Keratinocyte (primary cell): Measurements from ENCODE around the gene VAV2. TPM values are rescaled to one million over a fixed set of nuclear protein-coding genes. Genes with fewer than 3 reads are reported as not detected.

Experiments used
- DNase-seq: peaks from one replicate; pipeline ENCODE4 v3.0.0-alpha.2; 2011; ENCODE audit warnings: low read depth, missing footprints, low spot score
- FAIRE-seq: peaks from 2 replicates; lab custom pipeline; 2011; peaks lifted over from hg19 to GRCh38; lab: Jason Lieb, UNC
- H2AFZ ChIP-seq: 2 replicates; pipeline ENCODE4 v1.6.0; 2012; ENCODE audit warnings: low read length, control low read depth, inconsistent platforms; ENCODE audit not compliant: control insufficient read depth
- H3K27ac ChIP-seq: 2 replicates; pipeline ENCODE4 v1.5.1; 2011; ENCODE audit warnings: low read length; ENCODE audit not compliant: control insufficient read depth, insufficient read depth
- H3K27me3 ChIP-seq: 3 replicates; pipeline ENCODE4 v1.6.0; 2011; ENCODE audit warnings: low read length; ENCODE audit not compliant: control insufficient read depth, insufficient read depth; ENCODE audit errors: extremely low read depth
- H3K36me3 ChIP-seq, 2 experiments: 2 replicates in 1 of 2; 3 replicates in 1 of 2; pipeline ENCODE4 v1.5.1; 2011; ENCODE audit warnings: low read length in 2 of 2, mild to moderate bottlenecking in 1 of 2; ENCODE audit not compliant: control insufficient read depth in 2 of 2, insufficient read depth in 2 of 2; ENCODE audit errors: extremely low read depth in 1 of 2
- H3K4me1 ChIP-seq: 3 replicates; pipeline ENCODE4 v1.5.1; 2011; ENCODE audit warnings: low read length; ENCODE audit not compliant: control insufficient read depth, insufficient read depth; ENCODE audit errors: extremely low read depth
- H3K4me2 ChIP-seq: 3 replicates; pipeline ENCODE4 v1.6.0; 2011; ENCODE audit warnings: low read depth, low read length; ENCODE audit not compliant: control insufficient read depth, insufficient read depth; ENCODE audit errors: extremely low read depth
- H3K4me3 ChIP-seq, 3 experiments: fragments of 200-600 bp in 1 of 3; sonication (generic) in 1 of 3; 2 replicates in 2 of 3; 3 replicates in 1 of 3; pipeline ENCODE4 v1.5.1; 2011 to 2016; ENCODE audit warnings: low read length in 3 of 3, mild to moderate bottlenecking in 3 of 3, control low read depth in 2 of 3, inconsistent platforms in 1 of 3, low read depth in 1 of 3, mixed read lengths in 1 of 3, mixed run types in 1 of 3, moderate library complexity in 1 of 3; ENCODE audit not compliant: control insufficient read depth in 2 of 3, insufficient read depth in 2 of 3; ENCODE audit errors: extremely low read depth in 1 of 3
- H3K79me2 ChIP-seq: 2 replicates; pipeline ENCODE4 v1.6.0; 2012; ENCODE audit warnings: low read length; ENCODE audit not compliant: control insufficient read depth, insufficient read depth
- H3K9ac ChIP-seq: 3 replicates; pipeline ENCODE4 v1.6.0; 2011; ENCODE audit warnings: low read length; ENCODE audit not compliant: control insufficient read depth, insufficient read depth; ENCODE audit errors: extremely low read depth
- H3K9me1 ChIP-seq: 3 replicates; pipeline ENCODE4 v1.6.0; 2011; ENCODE audit warnings: low read length; ENCODE audit not compliant: control insufficient read depth, insufficient read depth; ENCODE audit errors: extremely low read depth
- H3K9me3 ChIP-seq: 2 replicates; pipeline ENCODE4 v1.5.1; 2012; ENCODE audit warnings: low read depth, low read length; ENCODE audit not compliant: control insufficient read depth
- H4K20me1 ChIP-seq: 3 replicates; pipeline ENCODE4 v1.6.0; 2011; ENCODE audit warnings: low read length; ENCODE audit not compliant: control insufficient read depth, insufficient read depth; ENCODE audit errors: extremely low read depth
- CTCF ChIP-seq, 3 experiments: IDR thresholded peaks in 1 of 3; conservative IDR thresholded peaks in 1 of 3; optimal IDR thresholded peaks in 1 of 3; 2 replicates in 2 of 3; 3 replicates in 1 of 3; pipeline versions ENCODE3 to v1.5.1; 2011; ENCODE audit warnings: low read length in 3 of 3, mild to moderate bottlenecking in 3 of 3, moderate library complexity in 2 of 3, control low read depth in 1 of 3, inconsistent platforms in 1 of 3; ENCODE audit not compliant: insufficient read depth in 2 of 3; ENCODE audit errors: extremely low read depth in 1 of 3
- EZH2 ChIP-seq: IDR thresholded peaks from one replicate; pipeline ENCODE4 v1.6.1; 2012; ENCODE audit warnings: inconsistent platforms, mild to moderate bottlenecking, low read length, moderate library complexity
- dilution Hi-C: fragments of 300-500 bp; cut with MboI; formaldehyde crosslinking; loops from one replicate; pipeline ENCODE4 v1.7.0; 2020; ENCODE audit warnings: low sequenced_read_pairs; ENCODE audit not compliant: extremely low pct_ligation_motif_present
- polyA plus RNA-seq, 5 experiments: library from polyadenylated mRNA; depleted of rRNA in 3 of 5; stranded (reverse) in 3 of 5; stranded (forward) in 1 of 5; unstranded in 1 of 5; fragments of >200 nt; gene quantifications; 1 replicate in 1 of 5; 2 replicates in 3 of 5; 3 replicates in 1 of 5; pipeline versions ENCODE4 v1.2.1 to v1.2.3, GENCODE V29; 2011 to 2012; ENCODE audit warnings: missing spikeins in 2 of 5, low read depth in 1 of 5, low replicate concordance in 1 of 5

VAV2 gene
- polyA plus RNA-seq, 1 donor (not counting 4 experiments of a cell fraction or from before 2014, with no cell fraction given): 16.4 TPM

- TF ChIP-seq CTCF (optimal IDR thresholded peaks at IDR 0.05 in 1 of 3, IDR thresholded peaks at IDR 0.05 in 1 of 3, conservative IDR thresholded peaks at IDR 0.05 in 1 of 3; ENCODE audit: extremely low read depth in 1 of 3, insufficient read depth in 2 of 3, low read length in 3 of 3) (no peak), EZH2 (no peak)
- no peak overlapping the region for H3K4me3 ChIP-seq
- H3K79me2 ChIP-seq: no peaks in the 10 kb centered on the region
- DNase-seq: no peak
- dilution Hi-C loops: no loop called here
- H3K27ac ChIP-seq: no peak overlapping the region
- H2AFZ ChIP-seq: no peak overlapping the region
- peaks cover 16% of the 10 kb centered on the region for H3K27me3 ChIP-seq
- FAIRE-seq: no peak
- no peaks in the 10 kb centered on the region for H3K4me1 ChIP-seq
- H3K4me2 ChIP-seq: no peak overlapping the region
- no peaks in the 10 kb centered on the region for H3K9me3 ChIP-seq
- H3K36me3 ChIP-seq: no peaks in the 10 kb centered on the region
- H4K20me1 ChIP-seq: no peaks in the 10 kb centered on the region
- no peak overlapping the region for H3K9ac ChIP-seq
- H3K9me1 ChIP-seq: no peaks in the 10 kb centered on the region
These were observed 252.5 kb downstream of the VAV2 start for GRCh38 chr9:133739408-133740280.

- Histone ChIP-seq H2AFZ (no peak overlapping the region), H3K27me3 (peaks cover 17% of the 10 kb centered on the region), H3K4me1 (no peaks in the 10 kb centered on the region), H3K4me2 (peak overlapping the region; percentile 45), H3K9ac (no peak overlapping the region), H4K20me1 (no peaks in the 10 kb centered on the region), H3K9me1 (no peaks in the 10 kb centered on the region), H3K4me3 (no peak overlapping the region), H3K36me3 (no peaks in the 10 kb centered on the region), H3K79me2 (no peaks in the 10 kb centered on the region), H3K27ac (no peak overlapping the region), H3K9me3 (no peaks in the 10 kb centered on the region)
- dilution Hi-C loops: no loop called here
- TF ChIP-seq CTCF (optimal IDR thresholded peaks at IDR 0.05 in 1 of 3, IDR thresholded peaks at IDR 0.05 in 1 of 3, conservative IDR thresholded peaks at IDR 0.05 in 1 of 3; ENCODE audit: extremely low read depth in 1 of 3, insufficient read depth in 2 of 3, low read length in 3 of 3): no peak
- no peak for TF ChIP-seq EZH2
- FAIRE-seq: no peak
- DNase-seq: no peak
These were observed 253.4 kb downstream of the VAV2 start for GRCh38 chr9:133738640-133739225.
